GM12878 (cell line): ENCODE data around the gene ULK4.

Source experiments
- ASH2L ChIP-seq: fragments of 300-600, 200-600 bp; sonication (generic); IDR thresholded peaks from 2 replicates; pipeline ENCODE4 v1.6.1; 2017; ENCODE audit warnings: low read depth, mild to moderate bottlenecking, borderline replicate concordance
- POLR2AphosphoS2 ChIP-seq: IDR thresholded peaks from 2 replicates; pipeline ENCODE4 v1.6.1; 2011; ENCODE audit warnings: low read depth, mild to moderate bottlenecking, low read length, improper control_type of control experiment, moderate library complexity
- POLR2AphosphoS5 ChIP-seq: IDR thresholded peaks from 2 replicates; pipeline ENCODE4 v1.6.1; 2011; ENCODE audit warnings: mild to moderate bottlenecking, low read length, inconsistent platforms

GRCh38 chr3:41290736-41291135, 671.2 kb downstream of the ULK4 start:
- TF ChIP-seq POLR2AphosphoS2: no peak
- no peak for TF ChIP-seq ASH2L
- no peak for TF ChIP-seq POLR2AphosphoS5
